Measurements from ENCODE around the gene BEST1. TPM values are rescaled to one million over a fixed set of nuclear protein-coding genes. Genes with fewer than 3 reads are reported as not detected.
"Not testable (repeated sequence)": the region's sequence is repeated elsewhere in the genome, so short reads cannot be mapped to it uniquely, and the experiment has no call there.

BEST1 gene
- total RNA-seq, 1 donor from 2014 or later, result not detected

- intact Hi-C loops (cut with micrococcal nuclease), result loop anchor here (1.0 to 5.0 kb wide), 5 partner anchors 48 to 160 kb away; no protein-coding TSS in a partner anchor
Observed at GRCh38 chr11:61947486-61948210, 2.5 kb upstream of the BEST1 start.

- intact Hi-C loops (cut with micrococcal nuclease), result loop anchor here (5.0 kb wide), 2 partner anchors 134 to 159 kb away; no protein-coding TSS in a partner anchor
Observed at GRCh38 chr11:61948505-61948904, 1.6 kb upstream of the BEST1 start.

- intact Hi-C loops (cut with micrococcal nuclease), result loop anchor here (5.0 kb wide), 2 partner anchors 133 to 158 kb away; no protein-coding TSS in a partner anchor
Observed at GRCh38 chr11:61949169-61950034, 749 bp upstream of the BEST1 start.

- intact Hi-C loops (cut with micrococcal nuclease), result no loop called here
Observed at GRCh38 chr11:61951484-61952135, 1.5 kb downstream of the BEST1 start.

- intact Hi-C loops (cut with micrococcal nuclease), result no loop called here
Observed at GRCh38 chr11:61952882-61953281, 2.7 kb downstream of the BEST1 start.

DNA sequence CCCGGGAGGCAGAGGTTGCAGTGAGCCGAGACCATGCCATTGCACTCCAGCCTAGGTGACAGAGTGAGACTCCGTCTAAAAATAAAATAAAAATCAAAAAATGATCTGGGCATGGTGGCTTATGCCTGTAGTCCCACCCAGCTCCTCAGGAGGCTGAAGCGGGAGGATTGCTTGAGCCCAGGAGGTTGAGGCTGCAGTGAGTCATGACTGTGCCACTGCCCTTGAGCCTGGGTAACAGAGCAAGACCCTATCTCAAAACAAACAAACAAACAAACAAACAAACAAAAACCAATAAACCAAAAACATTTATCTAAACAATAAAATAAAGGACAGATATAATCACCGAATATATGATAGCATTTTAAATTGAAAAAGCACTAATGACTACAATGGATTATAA lies 3.5 kb downstream of the BEST1 start:
- intact Hi-C loops (cut with micrococcal nuclease), result not testable (repeated sequence)

DNA sequence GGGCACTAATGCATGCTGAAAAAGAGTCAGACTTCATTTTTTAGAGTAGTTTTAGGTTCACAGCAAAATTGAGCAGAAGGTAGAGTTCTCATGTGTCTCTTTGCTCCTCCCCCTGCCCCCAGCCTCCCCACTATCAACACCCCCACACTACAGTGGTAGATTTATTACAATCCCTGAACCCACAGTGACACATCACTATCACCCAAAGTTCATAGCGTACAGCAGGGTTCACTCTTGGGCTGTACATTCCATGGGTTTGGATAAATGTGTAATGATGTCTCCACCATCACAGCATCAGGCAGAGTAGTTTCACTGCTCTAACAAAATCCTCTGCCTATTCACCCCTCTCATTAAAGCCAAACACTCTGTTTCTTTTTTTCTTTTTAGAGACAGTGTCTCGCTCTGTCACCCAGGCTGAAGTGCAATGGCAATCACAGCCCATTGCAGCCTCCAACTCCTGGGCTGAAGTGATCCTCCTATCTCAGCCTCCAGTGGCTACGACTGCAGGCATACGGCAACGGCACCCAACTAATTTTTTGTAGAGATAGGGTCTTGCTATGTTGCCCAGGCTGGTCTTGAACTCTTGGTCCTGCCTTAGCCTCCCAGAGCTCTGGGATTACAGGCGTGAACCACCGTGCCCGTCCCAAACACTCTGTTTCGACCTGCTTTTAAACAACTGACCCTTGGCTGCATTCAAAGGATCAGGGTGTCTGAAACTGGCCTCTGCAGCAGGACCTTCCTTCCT lies 4.1 kb downstream of the BEST1 start:
- intact Hi-C loops (cut with micrococcal nuclease), result no loop called here

DNA sequence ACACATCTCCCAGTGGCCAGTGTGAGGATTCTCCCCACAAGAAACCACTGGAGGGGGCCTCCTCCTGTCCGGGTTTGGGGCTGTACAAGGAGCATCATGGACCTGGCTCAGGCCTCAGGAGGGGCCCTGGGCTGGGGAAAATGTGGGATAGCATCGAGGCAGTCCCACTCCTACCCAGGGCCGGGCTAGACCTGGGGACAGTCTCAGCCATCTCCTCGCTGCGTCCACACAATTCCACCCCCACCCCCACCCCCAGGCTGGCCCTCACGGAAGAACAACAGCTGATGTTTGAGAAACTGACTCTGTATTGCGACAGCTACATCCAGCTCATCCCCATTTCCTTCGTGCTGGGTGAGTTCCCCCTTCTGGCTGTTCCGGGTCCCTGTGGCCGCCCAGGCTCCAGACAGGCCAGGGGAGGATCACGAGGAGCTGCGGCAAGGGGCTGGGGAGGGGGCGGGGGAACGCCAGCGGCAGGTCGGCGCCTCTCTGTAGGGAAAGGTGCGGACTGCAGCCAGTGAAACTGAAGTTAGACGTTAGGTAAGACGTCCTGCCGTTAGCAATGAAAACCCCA lies 4.8 kb downstream of the BEST1 start:
- intact Hi-C loops (cut with micrococcal nuclease), result no loop called here

- intact Hi-C loops (cut with micrococcal nuclease), result no loop called here
Observed at GRCh38 chr11:61955422-61956135, 5.4 kb downstream of the BEST1 start.

DNA sequence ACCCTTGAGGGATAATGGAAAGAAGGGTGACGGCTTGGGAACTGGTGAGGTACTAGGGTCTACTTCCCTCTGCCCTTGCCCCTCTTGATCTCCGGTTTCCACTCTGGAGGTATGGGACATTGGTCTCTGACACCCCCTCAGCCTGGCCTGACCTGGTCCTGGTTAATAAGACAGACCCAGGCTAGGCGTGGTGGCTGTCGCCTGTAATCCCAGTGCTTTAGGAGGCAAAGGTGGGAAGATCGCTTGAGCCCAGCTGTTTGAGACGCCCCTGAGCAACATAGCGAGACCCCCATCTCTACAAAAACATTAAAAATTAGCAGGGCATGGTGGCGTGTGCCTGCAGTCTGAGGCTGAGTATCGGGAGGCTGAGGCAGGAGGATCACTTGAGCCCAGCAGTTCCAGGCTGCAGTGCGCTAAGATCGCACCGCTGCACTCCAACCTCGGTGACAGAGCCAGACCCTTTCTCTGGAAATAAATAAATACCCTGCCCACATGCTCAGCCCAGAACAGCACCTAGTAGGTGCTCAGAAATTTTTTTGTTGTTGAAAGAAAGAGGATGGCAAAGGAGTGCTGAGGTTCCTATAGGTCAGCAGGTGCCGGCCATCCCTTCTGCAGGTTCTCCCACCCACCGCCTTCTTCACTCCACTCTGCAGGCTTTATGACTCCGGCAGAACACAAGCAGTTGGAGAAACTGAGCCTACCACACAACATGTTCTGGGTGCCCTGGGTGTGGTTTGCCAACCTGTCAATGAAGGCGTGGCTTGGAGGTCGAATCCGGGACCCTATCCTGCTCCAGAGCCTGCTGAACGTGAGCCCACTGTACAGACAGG lies 6.3 kb downstream of the BEST1 start:
- intact Hi-C loops (cut with micrococcal nuclease), result no loop called here

DNA sequence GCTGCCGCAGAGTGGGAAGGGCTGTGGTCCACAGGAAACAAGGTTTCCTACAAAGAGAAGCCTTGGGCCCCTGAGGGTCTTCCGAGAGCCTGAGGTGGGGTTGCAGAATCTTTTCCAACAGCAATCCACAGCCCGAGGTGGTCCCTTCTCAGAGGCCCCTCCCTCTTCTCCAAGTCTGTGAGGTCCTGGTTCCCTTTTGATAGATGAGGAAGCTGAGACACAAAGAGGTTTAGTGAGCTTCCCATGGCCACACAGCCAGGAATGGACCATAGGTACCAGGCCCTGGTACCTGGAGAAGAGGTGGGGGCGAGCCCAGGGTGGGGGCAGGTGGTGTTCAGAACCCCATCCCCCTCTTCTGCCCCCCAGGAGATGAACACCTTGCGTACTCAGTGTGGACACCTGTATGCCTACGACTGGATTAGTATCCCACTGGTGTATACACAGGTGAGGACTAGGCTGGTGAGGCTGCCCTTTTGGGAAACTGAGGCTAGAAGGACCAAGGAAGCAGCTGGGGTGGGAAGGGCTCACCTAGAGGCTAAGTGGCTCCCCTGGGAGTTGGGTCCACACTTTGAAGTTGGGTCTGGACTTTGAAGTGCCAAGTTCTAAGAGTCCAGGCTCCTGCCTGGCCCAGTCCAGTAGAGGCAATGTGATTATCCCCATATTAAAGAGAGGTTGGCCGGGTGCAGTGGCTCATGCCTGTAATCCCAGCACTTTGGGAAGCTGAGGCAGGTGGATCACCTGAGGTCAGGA lies 7.0 kb downstream of the BEST1 start:
- intact Hi-C loops (cut with micrococcal nuclease), result no loop called here

GRCh38 chr11:61958590-61958989 lies 8.4 kb downstream of the BEST1 start:
- intact Hi-C loops (cut with micrococcal nuclease), result no loop called here

DNA sequence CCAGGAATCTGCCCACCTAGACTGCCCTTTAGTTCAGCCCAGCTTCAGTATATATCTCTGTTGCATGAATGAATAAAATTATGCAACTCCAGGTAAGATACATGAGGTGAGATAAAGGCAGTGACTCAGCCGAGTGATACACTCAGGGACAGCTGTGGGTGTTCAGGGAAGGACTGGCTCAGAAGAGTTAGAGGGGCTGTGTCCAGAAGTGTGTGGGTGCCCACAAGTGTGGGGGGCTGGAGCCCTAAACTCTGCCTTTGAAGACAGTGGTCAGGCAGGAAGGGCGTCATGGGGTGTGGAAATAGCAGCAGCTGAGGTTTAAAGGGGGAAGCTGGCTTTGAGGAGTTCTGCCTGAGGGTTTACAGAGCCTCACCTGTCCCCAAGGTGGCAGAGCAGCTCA lies 9.0 kb downstream of the BEST1 start:
- intact Hi-C loops (cut with micrococcal nuclease), result no loop called here

GRCh38 chr11:61959678-61960077 lies 9.5 kb downstream of the BEST1 start:
- intact Hi-C loops (cut with micrococcal nuclease), result no loop called here

- intact Hi-C loops (cut with micrococcal nuclease), result no loop called here
Observed at GRCh38 chr11:61960532-61960931, 10.4 kb downstream of the BEST1 start.

GRCh38 chr11:61961570-61962212 lies 11.5 kb downstream of the BEST1 start:
- intact Hi-C loops (cut with micrococcal nuclease), result no loop called here

GRCh38 chr11:61962213-61963015 lies 12.3 kb downstream of the BEST1 start:
- intact Hi-C loops (cut with micrococcal nuclease), result no loop called here

Measured in T-helper 2 cell treated with Interferon-gamma antibody and Interleukin-4, amounts not matched to agents 100 ng/mL and 5 ng/mL, for 36 hours (primary cell).